Stimulated activated CD4-positive, alpha-beta T cell treated with anti-CD3 and anti-CD28 coated beads, TNF-alpha, amount 100 ng/mL, for 48 hours (primary cell): Measurements from ENCODE around the gene ZBTB5.
"Not testable (repeated sequence)": the region's sequence is repeated elsewhere in the genome, so short reads cannot be mapped to it uniquely, and the experiment has no call there.

Experiments used
- DNase-seq, 3 donors: peaks; one replicate each; pipeline ENCODE4 v3.0.0-alpha.2; 2020; ENCODE audit warnings: low read depth in 3 of 3

Gene ZBTB5

GRCh38 chr9:37465249-37466036 lies at the start of gene ZBTB5:
Gene ZBTB5, minus strand, starts transcription at chr9:37465450. Its CDS starts 22,899 bp downstream, at chr9:37442551.
- peak; percentile 98 for DNase-seq

GRCh38 chr9:37514999-37515398 lies 49.7 kb upstream of the ZBTB5 start:
- no peak for DNase-seq

- not testable (repeated sequence) for DNase-seq
Measured at GRCh38 chr9:37514415-37514814, 49.2 kb upstream of the ZBTB5 start.

- DNase-seq = no peak
Measured at GRCh38 chr9:37512437-37512836, 47.2 kb upstream of the ZBTB5 start.

GRCh38 chr9:37511016-37512010 lies 46.1 kb upstream of the ZBTB5 start:
- no peak for DNase-seq

GRCh38 chr9:37510053-37510452 lies 44.8 kb upstream of the ZBTB5 start:
- DNase-seq = not testable (repeated sequence)

- no peak for DNase-seq
Measured at GRCh38 chr9:37509536-37509935, 44.3 kb upstream of the ZBTB5 start.

- DNase-seq = no peak
Measured at GRCh38 chr9:37508834-37509206, 43.6 kb upstream of the ZBTB5 start.

- no peak for DNase-seq
Measured at GRCh38 chr9:37508135-37508833, 43.0 kb upstream of the ZBTB5 start.

- DNase-seq = no peak
Measured at GRCh38 chr9:37507566-37508134, 42.4 kb upstream of the ZBTB5 start.

GRCh38 chr9:37504605-37505004 lies 39.4 kb upstream of the ZBTB5 start:
- no peak for DNase-seq

GRCh38 chr9:37503736-37504135 lies 38.5 kb upstream of the ZBTB5 start:
- no peak for DNase-seq

- DNase-seq = no peak
Measured at GRCh38 chr9:37501957-37502596, 36.8 kb upstream of the ZBTB5 start.

GRCh38 chr9:37499297-37499696 lies 34.0 kb upstream of the ZBTB5 start:
- DNase-seq = no peak

- no peak for DNase-seq
Measured at GRCh38 chr9:37498457-37498856, 33.2 kb upstream of the ZBTB5 start.

GRCh38 chr9:37497320-37497719 lies 32.1 kb upstream of the ZBTB5 start:
- no peak for DNase-seq

- DNase-seq = no peak
Measured at GRCh38 chr9:37496020-37496419, 30.8 kb upstream of the ZBTB5 start.

- no peak for DNase-seq
Measured at GRCh38 chr9:37495571-37495970, 30.3 kb upstream of the ZBTB5 start.

GRCh38 chr9:37491939-37492338 lies 26.7 kb upstream of the ZBTB5 start:
- DNase-seq = no peak

- no peak for DNase-seq
Measured at GRCh38 chr9:37486616-37487548, 21.6 kb upstream of the ZBTB5 start.
